Neural crest cell (in vitro differentiated cells): ENCODE measurements around the gene NCS1. TPM values are rescaled to one million over a fixed set of nuclear protein-coding genes. Genes with fewer than 3 reads are reported as not detected.

Source experiments
- DNase-seq: peaks from one replicate; pipeline ENCODE4 v3.0.0; 2021; ENCODE audit warnings: low read depth, mixed read lengths, low spot score
- H3K27ac Mint-ChIP-seq: one replicate; pipeline ENCODE4 v1.8.0; 2021; ENCODE audit warnings: mild to moderate bottlenecking, mixed read lengths; ENCODE audit not compliant: unreplicated experiment
- H3K27me3 Mint-ChIP-seq: 2 replicates; pipeline ENCODE4 v1.8.0; 2021; ENCODE audit warnings: low read depth, mild to moderate bottlenecking, mixed read lengths
- H3K36me3 Mint-ChIP-seq: 2 replicates; pipeline ENCODE4 v1.8.0; 2021; ENCODE audit warnings: low read depth, mild to moderate bottlenecking, mixed read lengths
- H3K4me1 Mint-ChIP-seq: 2 replicates; pipeline ENCODE4 v1.8.0; 2021; ENCODE audit warnings: mixed read lengths
- H3K4me3 Mint-ChIP-seq: one replicate; pipeline ENCODE4 v1.8.0; 2021; ENCODE audit warnings: mild to moderate bottlenecking, mixed read lengths
- H3K9me3 Mint-ChIP-seq: 2 replicates; pipeline ENCODE4 v1.8.0; 2021; ENCODE audit warnings: mixed read lengths
- total RNA-seq: library from RNA; stranded (reverse); gene quantifications from 2 replicates; pipeline ENCODE4 v1.2.1, GENCODE V29; 2021
- TF ChIP-seq, protein P1 (sequence below): fragments of 200-600 bp; sonication (generic); conservative IDR thresholded peaks from 2 replicates; pipeline ENCODE4 v1.5.0; 2021; ENCODE audit warnings: antibody characterized with exemption, mild to moderate bottlenecking

NCS1 gene
- total RNA-seq, 1 donor from 2014 or later, result 60.1 TPM

DNA sequence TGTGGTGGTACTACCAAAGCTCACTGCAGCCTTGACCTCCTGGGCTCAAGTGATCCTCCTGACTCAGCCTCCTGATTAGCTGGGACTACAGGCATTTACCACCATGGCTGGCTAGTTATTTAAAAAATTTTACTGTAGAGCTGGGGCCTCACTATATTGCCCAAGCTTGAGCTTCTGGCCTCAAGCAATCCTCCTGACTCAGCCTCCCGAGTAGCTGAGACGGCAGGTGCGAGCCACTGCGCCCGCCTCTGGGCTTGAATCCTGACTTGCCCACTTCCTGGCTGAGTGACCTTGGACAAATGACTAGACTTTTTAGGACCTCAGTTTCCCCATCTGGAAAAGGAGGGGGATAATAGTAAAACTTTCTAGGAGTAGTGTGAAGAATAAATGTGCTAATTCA, 32.1 kb downstream of the NCS1 start:
- TF ChIP-seq, protein P1, sequence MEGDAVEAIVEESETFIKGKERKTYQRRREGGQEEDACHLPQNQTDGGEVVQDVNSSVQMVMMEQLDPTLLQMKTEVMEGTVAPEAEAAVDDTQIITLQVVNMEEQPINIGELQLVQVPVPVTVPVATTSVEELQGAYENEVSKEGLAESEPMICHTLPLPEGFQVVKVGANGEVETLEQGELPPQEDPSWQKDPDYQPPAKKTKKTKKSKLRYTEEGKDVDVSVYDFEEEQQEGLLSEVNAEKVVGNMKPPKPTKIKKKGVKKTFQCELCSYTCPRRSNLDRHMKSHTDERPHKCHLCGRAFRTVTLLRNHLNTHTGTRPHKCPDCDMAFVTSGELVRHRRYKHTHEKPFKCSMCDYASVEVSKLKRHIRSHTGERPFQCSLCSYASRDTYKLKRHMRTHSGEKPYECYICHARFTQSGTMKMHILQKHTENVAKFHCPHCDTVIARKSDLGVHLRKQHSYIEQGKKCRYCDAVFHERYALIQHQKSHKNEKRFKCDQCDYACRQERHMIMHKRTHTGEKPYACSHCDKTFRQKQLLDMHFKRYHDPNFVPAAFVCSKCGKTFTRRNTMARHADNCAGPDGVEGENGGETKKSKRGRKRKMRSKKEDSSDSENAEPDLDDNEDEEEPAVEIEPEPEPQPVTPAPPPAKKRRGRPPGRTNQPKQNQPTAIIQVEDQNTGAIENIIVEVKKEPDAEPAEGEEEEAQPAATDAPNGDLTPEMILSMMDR, result no peak
- Mint-ChIP-seq H3K27ac (no peak overlapping the region), H3K36me3 (no peaks in the 10 kb centered on the region), H3K4me1 (peaks cover 27% of the 10 kb centered on the region), H3K4me3 (no peak overlapping the region), H3K9me3 (no peaks in the 10 kb centered on the region), H3K27me3 (no peaks in the 10 kb centered on the region)
- DNase-seq, result no peak

DNA sequence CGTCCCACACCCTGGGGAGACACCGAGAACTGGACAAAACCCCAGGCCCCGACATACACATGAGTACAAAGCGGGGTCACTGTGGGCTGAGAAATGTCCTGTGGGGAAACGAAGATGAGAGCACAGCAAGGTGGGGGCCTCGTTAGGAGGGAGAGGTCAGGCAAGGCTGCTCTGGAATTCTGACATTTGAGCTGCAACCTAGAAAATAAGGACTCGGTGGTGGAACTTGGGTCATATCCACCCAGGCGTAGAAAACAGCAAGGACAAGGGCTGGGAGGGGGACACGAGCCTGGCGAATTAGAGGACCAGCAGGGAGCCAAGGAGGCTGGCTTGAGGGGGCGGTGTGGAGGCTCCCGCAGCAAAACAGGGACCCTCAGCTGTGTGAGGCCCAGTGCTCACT, 32.8 kb downstream of the NCS1 start:
- Mint-ChIP-seq H3K4me3 (no peak overlapping the region), H3K27ac (no peak overlapping the region), H3K36me3 (no peaks in the 10 kb centered on the region), H3K4me1 (peaks cover 28% of the 10 kb centered on the region), H3K9me3 (no peaks in the 10 kb centered on the region), H3K27me3 (no peaks in the 10 kb centered on the region)
- no peak for DNase-seq
- TF ChIP-seq, protein P1, result no peak

DNA sequence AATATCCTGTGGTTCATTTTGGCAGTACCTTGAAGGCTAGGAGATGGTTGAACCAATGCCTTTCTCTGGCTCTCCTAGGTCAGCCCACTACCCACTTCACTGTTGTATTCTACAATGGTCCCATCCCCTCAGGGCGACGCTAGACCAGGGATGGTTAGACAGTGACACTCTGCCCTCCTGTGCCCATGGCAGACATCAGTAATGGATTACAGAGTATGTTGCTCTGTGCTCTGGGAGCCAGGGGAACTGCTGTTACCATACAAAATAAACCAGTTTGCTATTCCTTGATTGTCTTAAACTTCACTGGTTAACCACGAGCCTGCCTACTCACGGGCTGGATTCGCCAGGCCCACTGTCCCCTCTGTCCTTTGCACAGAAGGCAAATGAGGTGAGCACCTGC, 33.7 kb downstream of the NCS1 start:
- Mint-ChIP-seq H3K27me3 (no peaks in the 10 kb centered on the region), H3K4me1 (peaks cover 27% of the 10 kb centered on the region), H3K27ac (no peak overlapping the region), H3K36me3 (no peaks in the 10 kb centered on the region), H3K4me3 (no peak overlapping the region), H3K9me3 (no peaks in the 10 kb centered on the region)
- no peak for DNase-seq
- TF ChIP-seq, protein P1, result no peak

DNA sequence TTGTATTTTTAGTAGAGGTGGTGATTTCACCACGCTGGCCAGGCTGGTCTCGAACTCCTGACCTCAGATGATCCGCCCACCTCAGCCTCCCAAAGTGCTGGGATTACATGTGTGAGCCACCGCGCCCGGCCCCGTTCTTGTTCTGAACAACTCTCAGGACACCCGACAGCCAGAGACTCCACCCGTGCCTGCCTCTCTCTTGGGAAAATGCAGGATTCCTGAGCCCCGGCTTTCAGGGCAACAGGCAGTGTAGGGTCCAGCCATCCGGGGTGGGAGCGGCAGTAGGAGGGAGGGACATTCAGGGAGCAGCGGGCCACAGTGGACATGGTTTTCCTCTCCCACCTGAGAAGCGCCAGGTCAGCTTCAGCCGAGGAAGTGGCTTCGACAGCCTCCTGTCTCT, 34.4 kb downstream of the NCS1 start:
- TF ChIP-seq, protein P1, result no peak
- no peak for DNase-seq

DNA sequence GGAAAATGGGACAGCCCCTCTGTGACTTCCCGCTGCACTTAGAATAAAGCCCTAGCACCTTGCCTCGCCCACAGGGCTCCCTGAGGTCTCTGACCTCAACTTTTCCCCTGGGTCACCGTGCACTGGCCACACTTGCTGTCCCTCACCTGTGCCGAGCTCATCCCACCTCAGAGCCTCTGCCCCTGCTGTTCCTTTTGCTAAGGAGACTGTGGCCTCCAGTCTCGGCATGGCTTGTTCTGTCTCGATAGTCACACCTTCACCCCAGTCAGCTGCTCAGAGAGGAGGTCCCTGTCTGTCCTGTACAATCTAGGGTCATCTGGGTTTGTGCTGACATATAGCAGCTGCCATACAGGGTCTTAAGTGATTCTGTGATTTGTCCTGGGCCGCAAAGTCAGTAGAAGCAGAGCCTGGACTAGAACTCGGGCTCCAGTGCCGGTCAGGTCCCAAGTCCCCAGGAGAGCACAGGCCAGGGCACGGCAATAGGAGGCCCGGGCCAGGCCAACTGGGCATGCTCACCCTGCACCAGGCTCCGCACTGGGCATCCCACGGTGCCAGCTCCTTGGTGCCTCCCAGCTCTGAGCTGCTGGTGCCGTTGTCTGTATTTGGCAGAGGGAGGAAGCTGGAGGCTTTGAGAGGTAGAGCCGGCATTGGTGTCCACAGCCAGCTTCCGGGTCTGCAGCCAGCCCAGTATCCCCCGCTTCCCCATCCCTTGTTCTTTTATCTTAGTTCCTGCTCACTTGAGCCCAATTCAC, 35.2 kb downstream of the NCS1 start:
- Mint-ChIP-seq H3K4me3 (no peak overlapping the region), H3K27ac (no peak overlapping the region)

More for the DNA sequence above, 34.4 kb downstream of the NCS1 start:
- Mint-ChIP-seq H3K27me3 (no peaks in the 10 kb centered on the region), H3K9me3 (no peaks in the 10 kb centered on the region), H3K27ac (no peak overlapping the region), H3K4me3 (no peak overlapping the region), H3K36me3 (no peaks in the 10 kb centered on the region), H3K4me1 (peaks cover 20% of the 10 kb centered on the region)

More for the DNA sequence above, 35.2 kb downstream of the NCS1 start:
- H3K36me3 Mint-ChIP-seq, result no peaks in the 10 kb centered on the region
- TF ChIP-seq, protein P1, result no peak
- DNase-seq, result no peak
- peaks cover 16% of the 10 kb centered on the region for H3K4me1 Mint-ChIP-seq
- no peaks in the 10 kb centered on the region for H3K9me3 Mint-ChIP-seq
- no peaks in the 10 kb centered on the region for H3K27me3 Mint-ChIP-seq
